SK-N-SH (cell line): ENCODE data around the gene MATK. TPM values are rescaled to one million over a fixed set of nuclear protein-coding genes. Genes with fewer than 3 reads are reported as not detected.

Experiments
- CTCF ChIA-PET: fragments of 300-600, 350-600 bp; formaldehyde crosslinking; extraction: SDS; loops from one replicate; lab custom pipeline; 2021; lab: Yijun Ruan, JAX
- POLR2A ChIA-PET: fragments of 350-600 bp; sonication (Branson Sonifier 250); formaldehyde crosslinking; extraction: SDS; loops from one replicate; lab custom pipeline; 2020; ENCODE audit warnings: antibody characterized with exemption, inconsistent platforms; lab: Yijun Ruan, JAX
- DNase-seq: peaks from one replicate; pipeline ENCODE4 v3.0.0; 2012
- H2AFZ ChIP-seq: fragments of 200-600 bp; sonication (generic); 2 replicates; pipeline ENCODE4 v1.8.1; 2016; ENCODE audit warnings: antibody characterized with exemption, mild to moderate bottlenecking, low read depth
- H3F3A ChIP-seq: fragments of 200-600 bp; sonication (generic); replicated peaks from 2 replicates; pipeline ENCODE3; 2016; ENCODE audit warnings: antibody characterized with exemption, mild to moderate bottlenecking; ENCODE audit not compliant: insufficient read depth
- H3K27ac ChIP-seq, 2 experiments: fragments of 200-500 bp in 1 of 2; fragments of 200-600 bp in 1 of 2; sonication (Bioruptor generic) in 1 of 2; sonication (generic), shearing (Covaris generic) in 1 of 2; 2 replicates each; pipeline versions ENCODE4 v1.5.1 to v1.6.1; 2014 to 2016; ENCODE audit warnings: low read depth in 2 of 2, inconsistent platforms in 1 of 2, low read length in 1 of 2, mild to moderate bottlenecking in 1 of 2, mixed read lengths in 1 of 2
- H3K27me3 ChIP-seq: fragments of 200-600 bp; sonication (generic), shearing (Covaris generic); 2 replicates; pipeline ENCODE4 v1.6.1; 2016; ENCODE audit warnings: mixed run types; ENCODE audit not compliant: insufficient read depth
- H3K36me3 ChIP-seq, 2 experiments: fragments of 200-500 bp in 1 of 2; fragments of 200-600 bp in 1 of 2; sonication (Bioruptor generic) in 1 of 2; sonication (generic) in 1 of 2; replicated peaks in 1 of 2; 2 replicates each; pipeline versions ENCODE3 to v1.5.1; 2014 to 2016; ENCODE audit warnings: low read length in 1 of 2, mild to moderate bottlenecking in 1 of 2; ENCODE audit not compliant: insufficient read depth in 2 of 2, control insufficient read depth in 1 of 2
- H3K4me1 ChIP-seq, 2 experiments: fragments of 200-500 bp in 1 of 2; fragments of 200-600 bp in 1 of 2; sonication (Bioruptor generic) in 1 of 2; sonication (generic), shearing (Covaris generic) in 1 of 2; 2 replicates each; pipeline versions ENCODE4 v1.5.1 to v1.6.1; 2014 to 2016; ENCODE audit warnings: low read depth in 1 of 2, low read length in 1 of 2, mixed run types in 1 of 2; ENCODE audit not compliant: insufficient read depth in 2 of 2, control insufficient read depth in 1 of 2
- H3K4me2 ChIP-seq: fragments of 200-600 bp; sonication (generic), shearing (Covaris generic); 2 replicates; pipeline ENCODE4 v1.6.1; 2017; ENCODE audit warnings: mixed run types
- H3K4me3 ChIP-seq, 2 experiments: fragments of 200-500 bp in 1 of 2; fragments of 200-600 bp in 1 of 2; sonication (Bioruptor generic) in 1 of 2; sonication (generic), shearing (Covaris generic) in 1 of 2; 2 replicates each; pipeline versions ENCODE4 v1.5.1 to v1.8.1; 2014 to 2016; ENCODE audit warnings: low read depth in 2 of 2, inconsistent platforms in 1 of 2, low read length in 1 of 2, mild to moderate bottlenecking in 1 of 2, mixed read lengths in 1 of 2, moderate library complexity in 1 of 2
- H3K79me2 ChIP-seq: fragments of 200-600 bp; sonication (generic); 2 replicates; pipeline ENCODE4 v1.8.1; 2017; ENCODE audit warnings: mild to moderate bottlenecking; ENCODE audit not compliant: insufficient read depth
- H3K9ac ChIP-seq: fragments of 200-600 bp; sonication (generic); 2 replicates; pipeline ENCODE4 v1.6.1; 2017; ENCODE audit warnings: mixed run types
- H3K9me2 ChIP-seq: fragments of 200-600 bp; sonication (generic); 2 replicates; pipeline ENCODE4 v1.6.1; 2017; ENCODE audit warnings: mixed run types
- H3K9me3 ChIP-seq: fragments of 200-600 bp; sonication (generic); 2 replicates; pipeline ENCODE4 v1.6.1; 2017; ENCODE audit warnings: mixed run types, mild to moderate bottlenecking, moderate library complexity
- H4K20me1 ChIP-seq: fragments of 200-600 bp; sonication (generic); 2 replicates; pipeline ENCODE4 v1.6.1; 2017; ENCODE audit warnings: mild to moderate bottlenecking, mixed run types; ENCODE audit not compliant: insufficient read depth
- CHD2 ChIP-seq: fragments of 150-350 bp; IDR thresholded peaks from 2 replicates; pipeline ENCODE4 v1.6.1; 2018; ENCODE audit warnings: low read length; ENCODE audit not compliant: partially characterized antibody
- EP300 ChIP-seq, 2 experiments: IDR thresholded peaks; 2 replicates each; pipeline versions ENCODE4 v1.4.0 to v1.6.1; 2012; ENCODE audit warnings: borderline replicate concordance in 1 of 2, low read depth in 1 of 2, low read length in 1 of 2
- MEF2A ChIP-seq: IDR thresholded peaks from 2 replicates; pipeline ENCODE4 v1.4.0; 2012; ENCODE audit warnings: low read depth, borderline replicate concordance
- RCOR1 ChIP-seq: fragments of 150-350 bp; IDR thresholded peaks from 2 replicates; pipeline ENCODE4 v1.6.1; 2017; ENCODE audit warnings: antibody characterized with exemption, low read length
- SIN3A ChIP-seq: IDR thresholded peaks from 2 replicates; pipeline ENCODE4 v1.6.1; 2012; ENCODE audit warnings: low read depth, mild to moderate bottlenecking, low read length, moderate library complexity, borderline replicate concordance
- SMC3 ChIP-seq: IDR thresholded peaks from 2 replicates; pipeline ENCODE4 v1.6.1; 2012; ENCODE audit warnings: low read depth, low read length, improper control_type of control experiment
- TAF1 ChIP-seq: IDR thresholded peaks from 2 replicates; pipeline ENCODE4 v1.6.1; 2012; ENCODE audit warnings: low read depth, mild to moderate bottlenecking, low read length, moderate library complexity, borderline replicate concordance
- TEAD4 ChIP-seq: IDR thresholded peaks from 2 replicates; pipeline ENCODE4 v1.4.0; 2012; ENCODE audit warnings: mild to moderate bottlenecking, borderline replicate concordance; ENCODE audit not compliant: insufficient read depth
- USF2 ChIP-seq: fragments of 150-350 bp; IDR thresholded peaks from 2 replicates; pipeline ENCODE4 v1.6.1; 2017; ENCODE audit warnings: antibody characterized with exemption, low read length, low read depth, borderline replicate concordance
- WGBS: methylation state at CpG from one replicate; pipeline ENCODE4 v1.1.6; 2017; ENCODE audit warnings: low lambda C conversion rate; 5-methylcytosine and 5-hydroxymethylcytosine counted together
- polyA plus RNA-seq, 3 experiments: library from polyadenylated mRNA; depleted of rRNA; stranded (reverse); fragments of >200 nt; gene quantifications; 2 replicates each; pipeline ENCODE4 v1.2.3, GENCODE V29; 2012
- TF ChIP-seq, protein P1 (sequence below): IDR thresholded peaks from 2 replicates; pipeline ENCODE4 v1.6.1; 2012; ENCODE audit warnings: mild to moderate bottlenecking, low read depth, low read length, moderate library complexity
- TF ChIP-seq, protein P2 (sequence below): IDR thresholded peaks from 2 replicates; pipeline ENCODE4; 2012

The MATK gene
- polyA plus RNA-seq, 1 of the 3 experiments (the other 2 are of a cell fraction) = not detected

- TF ChIP-seq MEF2A (no peak), RCOR1 (no peak), TAF1 (no peak)
Observed at GRCh38 chr19:3809881-3810707, 23.9 kb upstream of the MATK start (continued).

DNA sequence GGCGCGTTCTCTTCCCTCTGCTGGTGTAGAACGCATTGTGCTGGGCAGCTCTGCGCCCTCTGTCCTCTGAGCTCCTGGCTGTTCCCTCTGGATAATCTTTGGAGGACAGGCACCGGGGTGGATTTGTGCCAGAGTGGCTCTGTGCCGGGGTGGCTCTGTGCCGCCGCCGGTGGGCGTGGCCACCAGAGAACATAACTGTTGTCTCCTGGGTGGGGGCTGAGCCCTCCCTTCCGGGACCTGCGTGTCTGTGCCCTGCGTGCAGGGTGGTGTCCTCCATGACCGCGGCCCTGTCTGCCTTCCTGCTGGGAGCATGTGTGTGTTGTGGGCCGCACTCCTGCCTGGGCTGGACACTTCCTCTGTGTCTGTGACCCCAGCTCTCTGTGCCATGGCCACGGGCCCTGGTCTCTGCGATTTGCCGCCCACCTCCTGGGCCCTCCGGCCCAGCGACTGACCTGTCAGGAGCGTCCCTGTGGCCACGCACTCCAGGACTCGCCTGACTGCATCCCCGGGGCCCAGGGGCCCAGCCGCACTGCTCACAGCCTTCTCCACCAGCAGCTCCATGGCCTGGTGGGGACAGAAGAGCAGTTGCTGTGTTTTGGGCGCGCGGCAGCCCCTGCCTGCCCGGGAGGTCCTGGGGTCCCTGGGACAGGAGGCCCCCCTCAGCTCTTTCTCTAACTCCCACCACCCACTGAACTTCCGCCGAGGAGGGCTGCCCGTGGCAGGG is 22.4 kb upstream of the MATK start:
- POLR2A ChIA-PET = no interaction called here
- CTCF ChIA-PET = interaction anchor here (1.4 kb wide), 2 partner anchors 13 to 25 kb away, joined by 4 to 6 read pairs; no protein-coding TSS in a partner anchor
- Histone ChIP-seq H4K20me1 (no peaks in the 10 kb centered on the region), H3K9me3 (no peaks in the 10 kb centered on the region), H3K79me2 (no peaks in the 10 kb centered on the region), H3K27ac (no peak overlapping the region), H3K9me2 (no peaks in the 10 kb centered on the region), H3K4me3 (no peak overlapping the region), H3K4me1 (no peaks in the 10 kb centered on the region), H3F3A (peaks cover 7% of the 10 kb centered on the region), H3K4me2 (no peak overlapping the region), H2AFZ (no peak overlapping the region), H3K27me3 (no peaks in the 10 kb centered on the region), H3K9ac (no peak overlapping the region), H3K36me3 (no peaks in the 10 kb centered on the region)
- DNase-seq = no peak
- TF ChIP-seq USF2 (no peak), EP300 (IDR thresholded peaks at IDR 0.05; ENCODE audit: borderline replicate concordance in 1 of 2, low read depth in 1 of 2, low read length in 1 of 2) (no peak), TAF1 (no peak), CHD2 (no peak), SMC3 (no peak), SIN3A (no peak), TEAD4 (no peak)
- TF ChIP-seq, protein P1, sequence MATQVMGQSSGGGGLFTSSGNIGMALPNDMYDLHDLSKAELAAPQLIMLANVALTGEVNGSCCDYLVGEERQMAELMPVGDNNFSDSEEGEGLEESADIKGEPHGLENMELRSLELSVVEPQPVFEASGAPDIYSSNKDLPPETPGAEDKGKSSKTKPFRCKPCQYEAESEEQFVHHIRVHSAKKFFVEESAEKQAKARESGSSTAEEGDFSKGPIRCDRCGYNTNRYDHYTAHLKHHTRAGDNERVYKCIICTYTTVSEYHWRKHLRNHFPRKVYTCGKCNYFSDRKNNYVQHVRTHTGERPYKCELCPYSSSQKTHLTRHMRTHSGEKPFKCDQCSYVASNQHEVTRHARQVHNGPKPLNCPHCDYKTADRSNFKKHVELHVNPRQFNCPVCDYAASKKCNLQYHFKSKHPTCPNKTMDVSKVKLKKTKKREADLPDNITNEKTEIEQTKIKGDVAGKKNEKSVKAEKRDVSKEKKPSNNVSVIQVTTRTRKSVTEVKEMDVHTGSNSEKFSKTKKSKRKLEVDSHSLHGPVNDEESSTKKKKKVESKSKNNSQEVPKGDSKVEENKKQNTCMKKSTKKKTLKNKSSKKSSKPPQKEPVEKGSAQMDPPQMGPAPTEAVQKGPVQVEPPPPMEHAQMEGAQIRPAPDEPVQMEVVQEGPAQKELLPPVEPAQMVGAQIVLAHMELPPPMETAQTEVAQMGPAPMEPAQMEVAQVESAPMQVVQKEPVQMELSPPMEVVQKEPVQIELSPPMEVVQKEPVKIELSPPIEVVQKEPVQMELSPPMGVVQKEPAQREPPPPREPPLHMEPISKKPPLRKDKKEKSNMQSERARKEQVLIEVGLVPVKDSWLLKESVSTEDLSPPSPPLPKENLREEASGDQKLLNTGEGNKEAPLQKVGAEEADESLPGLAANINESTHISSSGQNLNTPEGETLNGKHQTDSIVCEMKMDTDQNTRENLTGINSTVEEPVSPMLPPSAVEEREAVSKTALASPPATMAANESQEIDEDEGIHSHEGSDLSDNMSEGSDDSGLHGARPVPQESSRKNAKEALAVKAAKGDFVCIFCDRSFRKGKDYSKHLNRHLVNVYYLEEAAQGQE = no peak
- TF ChIP-seq, protein P2, sequence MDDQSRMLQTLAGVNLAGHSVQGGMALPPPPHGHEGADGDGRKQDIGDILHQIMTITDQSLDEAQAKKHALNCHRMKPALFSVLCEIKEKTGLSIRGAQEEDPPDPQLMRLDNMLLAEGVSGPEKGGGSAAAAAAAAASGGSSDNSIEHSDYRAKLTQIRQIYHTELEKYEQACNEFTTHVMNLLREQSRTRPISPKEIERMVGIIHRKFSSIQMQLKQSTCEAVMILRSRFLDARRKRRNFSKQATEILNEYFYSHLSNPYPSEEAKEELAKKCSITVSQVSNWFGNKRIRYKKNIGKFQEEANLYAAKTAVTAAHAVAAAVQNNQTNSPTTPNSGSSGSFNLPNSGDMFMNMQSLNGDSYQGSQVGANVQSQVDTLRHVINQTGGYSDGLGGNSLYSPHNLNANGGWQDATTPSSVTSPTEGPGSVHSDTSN = no peak
- WGBS = 83% methylated on average over 20 of the region's 33 CpGs
